Measurements from ENCODE around the gene ZNF550. TPM values are rescaled to one million over a fixed set of nuclear protein-coding genes. Genes with fewer than 3 reads are reported as not detected.

ZNF550 gene
- 10 to 100 TPM in 1 of 2 experiments, 1 to 10 TPM in 1; 9.6 to 10.3 TPM for total RNA-seq
- 13.5 TPM for polyA plus RNA-seq

DNA sequence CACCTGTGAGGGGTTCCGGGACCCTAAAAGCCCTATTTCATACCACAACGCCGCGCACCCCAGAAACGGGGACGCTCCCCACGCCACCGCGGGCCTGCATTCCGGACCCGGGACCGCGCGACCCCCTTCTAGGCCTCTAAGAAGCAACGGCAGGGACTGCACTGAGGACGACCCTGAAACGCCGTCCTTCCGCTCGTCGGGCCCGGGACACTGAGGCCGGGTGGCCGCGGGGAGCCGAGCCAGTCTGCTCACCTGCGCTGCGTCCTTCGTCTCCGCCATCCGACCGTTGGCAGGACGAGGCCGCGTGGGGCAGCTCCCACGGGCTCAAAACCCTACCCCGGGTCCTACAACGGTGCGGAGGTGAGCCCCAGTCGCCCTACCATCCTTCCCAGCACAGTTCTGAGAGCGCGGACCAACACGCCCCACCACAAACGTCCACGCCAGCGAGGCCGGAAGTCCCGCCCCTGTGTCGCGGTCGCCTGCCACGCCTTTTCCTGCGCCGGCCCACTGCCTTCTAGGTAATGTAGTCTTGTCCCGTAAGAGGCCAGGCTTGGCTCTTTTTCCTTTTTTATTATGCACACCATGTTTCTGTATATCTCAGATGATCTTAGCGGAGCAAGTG lies at the start of gene ZNF550:
Gene ZNF550 (minus strand): TSS at position 460 of the 622 bp plus-strand sequence. CDS start 181 bp downstream, at position 279.
- DNase-seq, result peak; percentile 78 to 90 (median 81)
- peak within 1 kb of the TSS; percentile 30 to 98 (median 92) for H3K27ac Mint-ChIP-seq
- peaks cover 13 to 14% of the 10 kb centered on the region in 2 donors for H3K27me3 Mint-ChIP-seq
- H3K36me3 Mint-ChIP-seq, result peaks cover 25 to 55% (median 42%) of the 10 kb centered on the region in 3 donors
- CTCF ChIA-PET, result no interaction called here
- POLR2A ChIA-PET, result no interaction called here
- H3K36me3 ChIP-seq (ENCODE audit: insufficient read depth, low read length), result peaks cover 20% of the 10 kb centered on the region
- peak within 1 kb of the TSS; percentile 49 for H3K27ac ChIP-seq (ENCODE audit: low read depth, low read length)
- no peaks in the 10 kb centered on the region for H3K9me3 ChIP-seq (ENCODE audit: low read length)
- peaks cover 15% of the 10 kb centered on the region for H3K4me1 ChIP-seq (ENCODE audit: insufficient read depth, low read length)
- peak within 1 kb of the TSS; percentile 90 to 98 (median 97) for H3K4me3 Mint-ChIP-seq
- peak within 1 kb of the TSS; percentile 85 for H3K4me3 ChIP-seq (ENCODE audit: low read length)
- no peaks in the 10 kb centered on the region for H3K27me3 ChIP-seq (ENCODE audit: insufficient read depth, low read length, poor library complexity, severe bottlenecking)
- peaks cover 34 to 40% (median 36%) of the 10 kb centered on the region in 3 donors for H3K4me1 Mint-ChIP-seq
- H3K9me3 Mint-ChIP-seq, result peaks cover 19 to 62% (median 39%) of the 10 kb centered on the region in 5 donors

DNA sequence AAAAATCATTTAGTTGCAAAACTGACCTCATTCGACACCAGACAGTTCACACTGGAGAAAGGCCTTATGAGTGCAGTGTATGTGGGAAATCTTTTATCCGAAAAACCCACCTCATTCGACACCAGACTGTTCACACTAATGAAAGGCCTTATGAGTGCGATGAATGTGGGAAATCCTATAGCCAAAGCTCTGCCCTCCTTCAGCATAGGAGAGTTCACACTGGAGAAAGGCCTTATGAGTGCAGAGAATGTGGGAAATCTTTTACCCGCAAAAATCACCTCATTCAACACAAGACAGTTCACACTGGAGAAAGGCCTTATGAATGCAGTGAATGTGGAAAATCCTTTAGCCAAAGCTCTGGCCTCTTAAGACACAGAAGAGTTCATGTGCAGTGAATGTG lies 47.3 kb upstream of the ZNF550 start:
- H3K9me3 Mint-ChIP-seq, result peaks cover 11 to 88% (median 69%) of the 10 kb centered on the region in 5 donors
- POLR2A ChIA-PET, result no interaction called here
- CTCF ChIA-PET, result no interaction called here

DNA sequence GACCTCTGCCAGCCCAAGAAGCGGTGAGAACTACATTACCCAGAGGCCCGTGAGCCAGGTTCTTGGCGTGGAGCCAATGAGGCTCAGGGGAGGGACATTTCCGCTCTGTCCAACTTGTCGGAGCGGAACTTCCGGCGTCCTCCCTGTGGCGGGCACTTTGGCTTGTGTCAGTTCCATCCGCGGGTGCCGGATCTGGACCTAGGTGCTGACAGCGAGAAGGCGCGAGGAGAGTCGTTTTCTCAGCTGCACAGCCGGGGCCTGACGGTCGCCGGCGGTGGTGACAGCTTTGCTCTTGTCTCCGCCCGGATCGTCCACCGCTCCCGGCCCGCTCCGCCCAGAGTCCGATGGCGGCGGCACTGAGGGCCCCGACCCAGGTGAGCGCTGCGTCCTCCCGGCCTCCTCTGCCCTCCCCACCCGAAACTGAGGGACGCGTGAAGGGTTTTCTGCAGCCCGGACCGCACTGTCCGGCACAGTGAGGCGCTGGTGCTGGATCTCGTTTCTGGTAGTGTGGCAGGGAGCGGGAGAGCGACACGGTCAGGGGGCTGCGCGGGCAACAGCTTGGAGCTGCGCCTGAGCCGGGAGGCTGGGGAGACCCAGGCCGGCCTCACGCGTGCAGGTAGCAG lies 40.2 kb upstream of the ZNF550 start, which contains the start of gene ZNF530:
Gene ZNF530 (plus strand): TSS at position 125 of the 623 bp plus-strand sequence. CDS start 4,461 bp downstream, outside the sequence.
- ChIA-PET POLR2A (interaction anchor here (0.9 to 1.0 kb wide), 3 partner anchors 14 to 33 kb away, joined by 3 to 4 read pairs (median 3); partner anchors contain the start of genes ZNF134 and ZNF416), CTCF (no interaction called here)
- Mint-ChIP-seq H3K9me3 (peaks cover 9 to 55% (median 42%) of the 10 kb centered on the region in 5 donors), H3K27me3 (no peaks in the 10 kb centered on the region), H3K27ac (peak within 1 kb of the TSS in 7 of 8 donors; percentile 44 to 98 (median 78)), H3K4me1 (peaks cover 22 to 34% (median 31%) of the 10 kb centered on the region in 3 donors), H3K4me3 (peak within 1 kb of the TSS; percentile 85 to 94 (median 87)), H3K36me3 (peaks cover 30 to 50% (median 36%) of the 10 kb centered on the region in 3 donors)
- peaks cover 14% of the 10 kb centered on the region for H3K36me3 ChIP-seq (ENCODE audit: insufficient read depth, low read length)
- H3K4me1 ChIP-seq (ENCODE audit: insufficient read depth, low read length), result peaks cover 15% of the 10 kb centered on the region
- DNase-seq, result peak; percentile 70 to 89 (median 76)
- peak within 1 kb of the TSS; percentile 79 for H3K4me3 ChIP-seq (ENCODE audit: low read length)
- peaks cover 11% of the 10 kb centered on the region for H3K9me3 ChIP-seq (ENCODE audit: low read length)
- peak within 1 kb of the TSS; percentile 14 for H3K27ac ChIP-seq (ENCODE audit: low read depth, low read length)
- no peaks in the 10 kb centered on the region for H3K27me3 ChIP-seq (ENCODE audit: insufficient read depth, low read length, poor library complexity, severe bottlenecking)

More for the DNA sequence above, 47.3 kb upstream of the ZNF550 start:
- no peaks in the 10 kb centered on the region for H3K27me3 Mint-ChIP-seq
- peaks cover 40 to 73% (median 57%) of the 10 kb centered on the region in 3 donors for H3K36me3 Mint-ChIP-seq
- H3K27me3 ChIP-seq (ENCODE audit: insufficient read depth, low read length, poor library complexity, severe bottlenecking), result no peaks in the 10 kb centered on the region
- H3K4me1 ChIP-seq (ENCODE audit: insufficient read depth, low read length), result no peaks in the 10 kb centered on the region
- H3K27ac Mint-ChIP-seq, result peak overlapping the region in 1 of 8 donors; percentile 33
- no peak overlapping the region for H3K4me3 ChIP-seq (ENCODE audit: low read length)
- H3K4me3 Mint-ChIP-seq, result no peak overlapping the region
- H3K9me3 ChIP-seq (ENCODE audit: low read length), result peaks cover 39% of the 10 kb centered on the region
- no peak for DNase-seq
- peaks cover 30% of the 10 kb centered on the region for H3K36me3 ChIP-seq (ENCODE audit: insufficient read depth, low read length)
- H3K4me1 Mint-ChIP-seq, result peaks cover 1 to 6% (median 2%) of the 10 kb centered on the region in 3 donors
- no peak overlapping the region for H3K27ac ChIP-seq (ENCODE audit: low read depth, low read length)

DNA sequence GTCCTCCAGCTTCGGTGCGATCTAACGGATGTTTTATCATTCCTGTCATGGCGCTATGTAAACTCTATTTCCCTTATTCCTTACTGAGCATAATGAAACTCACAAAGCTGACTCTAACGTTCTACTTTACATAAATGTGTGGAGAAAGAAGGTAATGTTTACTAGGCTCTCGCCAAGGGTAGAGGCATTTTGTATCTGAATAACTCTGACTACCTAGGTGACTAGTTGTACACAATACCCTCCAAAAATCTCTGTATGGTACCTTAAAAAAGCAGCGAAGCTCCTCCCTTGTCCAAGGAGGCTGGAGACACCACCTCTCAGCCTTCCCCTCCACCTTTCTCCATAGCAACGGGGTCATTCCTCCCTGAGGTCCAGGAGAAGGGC lies 39.7 kb upstream of the ZNF550 start:
- H3K27me3 Mint-ChIP-seq, result no peaks in the 10 kb centered on the region
- POLR2A ChIA-PET, result interaction anchor here (0.9 to 1.0 kb wide), 3 partner anchors 15 to 33 kb away, joined by 3 to 4 read pairs (median 3); partner anchors contain the start of genes ZNF134 and ZNF416
- H3K4me1 Mint-ChIP-seq, result peaks cover 22 to 34% (median 31%) of the 10 kb centered on the region in 3 donors
- peaks cover 25 to 48% (median 31%) of the 10 kb centered on the region in 3 donors for H3K36me3 Mint-ChIP-seq
- Histone ChIP-seq H3K4me3 (ENCODE audit: low read length) (peak overlapping the region; percentile 79), H3K27me3 (ENCODE audit: insufficient read depth, low read length, poor library complexity, severe bottlenecking) (no peaks in the 10 kb centered on the region), H3K27ac (ENCODE audit: low read depth, low read length) (no peak overlapping the region), H3K9me3 (ENCODE audit: low read length) (peaks cover 6% of the 10 kb centered on the region), H3K36me3 (ENCODE audit: insufficient read depth, low read length) (peaks cover 9% of the 10 kb centered on the region), H3K4me1 (ENCODE audit: insufficient read depth, low read length) (peaks cover 15% of the 10 kb centered on the region)
- no peak for DNase-seq
- peak overlapping the region; percentile 85 to 94 (median 87) for H3K4me3 Mint-ChIP-seq
- peak overlapping the region in 7 of 8 donors; percentile 44 to 98 (median 78) for H3K27ac Mint-ChIP-seq
- CTCF ChIA-PET, result no interaction called here
- H3K9me3 Mint-ChIP-seq, result peaks cover 9 to 54% (median 40%) of the 10 kb centered on the region in 5 donors

DNA sequence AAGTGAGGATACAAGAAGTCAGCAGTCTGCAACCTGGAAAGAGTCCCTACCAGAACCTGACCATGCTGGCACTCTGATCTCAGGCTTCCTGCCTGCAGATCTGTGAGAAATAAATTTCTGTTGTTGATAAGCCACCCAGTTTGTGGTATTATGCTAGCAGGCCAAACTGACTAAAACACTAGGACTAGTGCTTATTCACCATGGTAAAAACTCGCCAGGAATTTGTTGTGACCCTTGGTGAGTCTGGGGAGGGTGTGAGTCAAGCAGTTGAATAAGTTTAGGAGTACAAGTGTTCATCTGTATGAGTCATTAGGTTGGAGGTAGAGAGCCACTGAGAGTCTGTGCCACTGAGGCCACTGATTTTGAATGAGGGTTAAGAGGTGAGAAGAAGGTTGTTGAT lies 27.9 kb upstream of the ZNF550 start:
- Histone ChIP-seq H3K4me1 (ENCODE audit: insufficient read depth, low read length) (peaks cover 16% of the 10 kb centered on the region), H3K27ac (ENCODE audit: low read depth, low read length) (no peak overlapping the region), H3K36me3 (ENCODE audit: insufficient read depth, low read length) (peaks cover 27% of the 10 kb centered on the region), H3K4me3 (ENCODE audit: low read length) (no peak overlapping the region), H3K27me3 (ENCODE audit: insufficient read depth, low read length, poor library complexity, severe bottlenecking) (no peaks in the 10 kb centered on the region), H3K9me3 (ENCODE audit: low read length) (peaks cover 65% of the 10 kb centered on the region)
- Mint-ChIP-seq H3K4me1 (peaks cover 15 to 24% (median 18%) of the 10 kb centered on the region in 3 donors), H3K27ac (no peak overlapping the region), H3K36me3 (peaks cover 39 to 81% (median 78%) of the 10 kb centered on the region in 3 donors), H3K27me3 (peaks cover 0 to 3% of the 10 kb centered on the region in 2 donors), H3K9me3 (peaks cover 24 to 88% (median 81%) of the 10 kb centered on the region in 5 donors), H3K4me3 (no peak overlapping the region)
- ChIA-PET POLR2A (no interaction called here), CTCF (no interaction called here)
- no peak for DNase-seq

DNA sequence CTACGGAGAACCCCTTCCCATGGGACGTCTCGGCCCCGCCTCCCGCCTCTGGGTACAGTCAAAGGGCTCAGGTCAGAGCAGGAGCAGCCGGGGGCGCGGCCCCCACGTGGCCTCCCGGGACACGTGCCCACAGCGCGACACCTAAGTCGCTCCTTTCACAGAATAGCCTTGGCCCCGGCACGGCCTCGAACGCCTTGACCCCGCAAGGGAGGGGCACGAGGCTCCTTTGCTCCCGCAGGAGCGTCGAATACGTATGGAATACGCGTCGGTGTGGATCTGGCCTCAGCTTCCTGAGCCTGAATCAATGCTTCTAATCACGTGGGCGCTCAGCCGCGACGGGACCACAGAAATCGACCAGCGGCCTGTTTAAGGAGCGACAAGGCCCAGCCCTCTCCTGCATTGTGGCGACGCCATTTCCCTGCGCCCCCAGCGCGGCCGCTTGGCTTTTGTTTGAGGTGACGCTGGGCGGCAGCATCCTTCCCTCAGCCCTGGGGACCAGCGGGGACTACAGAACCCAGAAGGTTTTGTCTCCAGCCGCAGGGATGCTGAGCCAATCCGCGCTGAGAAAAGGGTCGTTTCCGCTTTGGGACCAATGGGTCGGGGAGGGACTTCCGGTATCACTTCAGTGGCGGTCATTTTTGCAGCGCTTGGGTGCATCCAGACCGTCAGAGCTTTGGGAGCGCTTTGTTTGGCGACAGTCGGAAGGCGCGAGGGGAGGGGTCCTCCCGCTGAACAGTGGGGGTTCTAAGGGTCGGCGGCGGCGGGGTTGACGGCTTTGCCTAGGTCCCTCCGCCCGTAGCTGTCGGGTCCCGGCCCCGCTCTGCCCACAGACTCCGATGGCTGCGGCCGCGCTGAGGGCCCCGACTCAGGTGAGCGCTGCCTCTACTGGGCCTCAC lies 24.1 kb upstream of the ZNF550 start, which contains the start of gene ZIK1:
Gene ZIK1 (plus strand): TSS at position 625 of the 896 bp plus-strand sequence. CDS start 212 bp downstream, at position 837.
- ChIA-PET POLR2A (interaction anchor here (0.5 to 1.2 kb wide), 3 partner anchors 30 to 749 kb away, joined by 3 to 4 read pairs (median 3); partner anchors contain the start of genes ZNF134 and ZNF587), CTCF (interaction anchor here (1.2 kb wide), 1 partner anchor 30 kb away, joined by 3 read pairs; the partner anchor contains the start of gene ZNF134)
- Histone ChIP-seq H3K4me1 (ENCODE audit: insufficient read depth, low read length) (peaks cover 23% of the 10 kb centered on the region), H3K27me3 (ENCODE audit: insufficient read depth, low read length, poor library complexity, severe bottlenecking) (no peaks in the 10 kb centered on the region), H3K9me3 (ENCODE audit: low read length) (peaks cover 30% of the 10 kb centered on the region), H3K36me3 (ENCODE audit: insufficient read depth, low read length) (peaks cover 8% of the 10 kb centered on the region), H3K4me3 (ENCODE audit: low read length) (peak within 1 kb of the TSS; percentile 71), H3K27ac (ENCODE audit: low read depth, low read length) (no peak within 1 kb of the TSS)
- Mint-ChIP-seq H3K27ac (peak within 1 kb of the TSS; percentile 32 to 89 (median 80)), H3K27me3 (no peaks in the 10 kb centered on the region), H3K4me3 (peak within 1 kb of the TSS; percentile 88 to 98 (median 91)), H3K9me3 (peaks cover 16 to 70% (median 59%) of the 10 kb centered on the region in 5 donors), H3K4me1 (peaks cover 21 to 32% (median 23%) of the 10 kb centered on the region in 3 donors), H3K36me3 (peaks cover 29 to 64% (median 45%) of the 10 kb centered on the region in 3 donors)
- DNase-seq, result peak; percentile 75 to 94 (median 87)

DNA sequence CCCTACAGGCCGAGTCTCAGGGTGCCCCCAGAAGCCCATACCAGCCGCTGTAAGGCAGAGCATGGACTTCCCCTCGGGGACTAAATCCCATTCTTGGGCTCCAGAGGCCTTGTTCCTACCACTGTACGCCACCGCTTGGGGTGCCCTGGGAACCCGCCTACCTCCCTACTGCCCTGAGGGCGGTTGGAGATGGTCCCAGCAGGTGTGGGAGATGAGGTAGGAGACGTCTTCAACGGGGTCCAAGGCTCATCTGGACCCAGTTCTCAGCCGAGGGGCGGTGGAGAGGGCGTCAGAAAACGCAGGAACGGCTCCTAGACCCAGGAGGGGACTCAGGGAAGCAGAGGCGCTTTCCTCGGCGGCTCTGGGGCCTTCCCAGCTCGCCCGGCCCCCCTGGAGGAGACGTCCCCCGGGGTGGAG lies 23.4 kb upstream of the ZNF550 start:
- H3K27ac Mint-ChIP-seq, result peak overlapping the region in 2 of 8 donors; percentile 32 to 72
- H3K4me3 ChIP-seq (ENCODE audit: low read length), result peak overlapping the region; percentile 71
- ChIA-PET POLR2A (interaction anchor here (0.5 to 1.0 kb wide), 3 partner anchors 32 to 749 kb away, joined by 3 to 4 read pairs (median 3); partner anchors contain the start of gene ZNF154), CTCF (interaction anchor here (1.2 kb wide), 1 partner anchor 31 kb away, joined by 3 read pairs; the partner anchor contains the start of gene ZNF134)
- no peaks in the 10 kb centered on the region for H3K27me3 Mint-ChIP-seq
- H3K9me3 ChIP-seq (ENCODE audit: low read length), result peaks cover 26% of the 10 kb centered on the region
- peaks cover 26 to 59% (median 40%) of the 10 kb centered on the region in 3 donors for H3K36me3 Mint-ChIP-seq
- peaks cover 1% of the 10 kb centered on the region for H3K36me3 ChIP-seq (ENCODE audit: insufficient read depth, low read length)
- no peak overlapping the region for H3K27ac ChIP-seq (ENCODE audit: low read depth, low read length)
- H3K9me3 Mint-ChIP-seq, result peaks cover 16 to 65% (median 53%) of the 10 kb centered on the region in 5 donors
- H3K4me1 Mint-ChIP-seq, result peaks cover 23 to 36% (median 27%) of the 10 kb centered on the region in 3 donors
- peak overlapping the region in 5 of 7 donors; percentile 1 to 92 (median 49) for H3K4me3 Mint-ChIP-seq
- H3K27me3 ChIP-seq (ENCODE audit: insufficient read depth, low read length, poor library complexity, severe bottlenecking), result no peaks in the 10 kb centered on the region
- no peak for DNase-seq
- H3K4me1 ChIP-seq (ENCODE audit: insufficient read depth, low read length), result peaks cover 25% of the 10 kb centered on the region

All from CD8-positive, alpha-beta memory T cell (primary cell).